Measurements from ENCODE around the gene NUP210L. TPM values are rescaled to one million over a fixed set of nuclear protein-coding genes. Genes with fewer than 3 reads are reported as not detected.

Gene NUP210L
- total and polyA plus RNA-seq, 9 of the 15 experiments (the other 6 are each of a cell fraction or from before 2014, with no cell fraction given), result 0.01 to 0.04 TPM; not detected in 7

DNA sequence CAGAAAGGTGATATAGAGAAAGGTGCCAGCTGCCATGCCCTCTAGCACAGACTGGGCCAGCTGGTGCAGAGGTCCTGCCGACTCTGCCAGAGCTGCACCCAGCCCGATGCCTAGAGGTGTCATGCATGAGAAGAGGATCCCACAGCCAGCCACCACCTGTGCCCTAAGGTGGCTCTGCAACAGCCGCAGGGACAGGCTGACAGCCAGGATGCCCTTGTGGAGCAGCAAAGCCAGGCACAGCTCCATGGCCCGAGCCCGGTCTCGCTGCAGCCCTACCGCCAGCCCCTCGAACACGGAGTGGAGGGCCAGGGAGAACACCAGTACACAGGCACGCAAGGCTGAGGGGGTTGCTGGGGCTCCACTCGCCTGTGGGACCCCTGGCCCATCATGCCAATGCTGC lies 194.7 kb downstream of the NUP210L start:
- Histone ChIP-seq H3K9me3 (replicated peaks; ENCODE audit: control insufficient read depth, insufficient read depth, low read depth, low read length) (no peaks in the 10 kb centered on the region), H3K9me1 (ENCODE audit: control insufficient read depth, insufficient read depth, low read length) (no peaks in the 10 kb centered on the region), H3K4me1 (replicated peaks in 1 of 2; ENCODE audit: control insufficient read depth in 2 of 2, insufficient read depth in 2 of 2, low read length in 2 of 2) (peaks cover 30 to 37% of the 10 kb centered on the region in 2 experiments), H2AFZ (ENCODE audit: low read depth, low read length) (no peak overlapping the region), H3K79me2 (ENCODE audit: control insufficient read depth, insufficient read depth, low read length) (peaks cover 69% of the 10 kb centered on the region), H3K27me3 (ENCODE audit: control insufficient read depth in 2 of 2, insufficient read depth in 2 of 2, low read length in 2 of 2) (no peaks in the 10 kb centered on the region), H3K27ac (ENCODE audit: extremely low read depth, low read depth, low read length) (no peak overlapping the region), H3K4me3 (no peak overlapping the region), H3K9ac (ENCODE audit: insufficient read depth in 1 of 2, low read depth in 2 of 2, low read length in 2 of 2) (peak overlapping the region in 1 of 2 experiments; percentile 46; a peak in 1 of 4 replicates), H3K36me3 (ENCODE audit: control insufficient read depth, insufficient read depth, low read length) (peaks cover 28% of the 10 kb centered on the region; the same call in 2 of the 3 replicates), H4K20me1 (replicated peaks; ENCODE audit: control insufficient read depth, insufficient read depth, low read length) (peaks cover 9% of the 10 kb centered on the region; the same call in 1 of the 2 replicates), H3K4me2 (ENCODE audit: insufficient read depth, low read length) (no peak overlapping the region; the same call in 1 of the 2 replicates)
- in situ Hi-C loops (cut with MboI), result no loop called here
- ATAC-seq (no peak), DNase-seq (ENCODE audit: extremely low read depth in 1 of 4, low spot score in 3 of 4) (no peak), FAIRE-seq (no peak)
- TF ChIP-seq RBFOX2 (IDR thresholded peaks at IDR 0.05; ENCODE audit: low read depth, low read length), result peak; percentile 38
- TF ChIP-seq POLR2G (IDR thresholded peaks at IDR 0.05; ENCODE audit: low read depth, low read length), result 0 out of 2 replicates have a peak, but pooled peaks have one; percentile 21
- no peak for TF ChIP-seq PHF21A (IDR thresholded peaks at IDR 0.05; ENCODE audit: borderline replicate concordance, low read depth)
- TF ChIP-seq FOXJ3 (CRISPR knock-in tag; IDR thresholded peaks at IDR 0.05), result no peak
- no peak for TF ChIP-seq HDAC1 (IDR thresholded peaks at IDR 0.05)
- 89% methylated on average over 11 of the region's 11 CpGs for WGBS (ENCODE audit: insufficient coverage, low coverage, missing lambda C conversion rate)
- BruUV-seq (replicated peaks), result no TSS peak
- ChIA-PET POLR2A (interaction anchor here (1.1 to 4.9 kb wide), 6 partner anchors 13 to 37 kb away, joined by 4 to 39 read pairs (median 10); partner anchors contain the start of genes DENND4B, GATAD2B, JTB and RPS27), CTCF (ENCODE audit: low intra/inter-chr PET ratio) (no interaction called here)
- intact Hi-C loops (cut with micrococcal nuclease), result no loop called here

DNA sequence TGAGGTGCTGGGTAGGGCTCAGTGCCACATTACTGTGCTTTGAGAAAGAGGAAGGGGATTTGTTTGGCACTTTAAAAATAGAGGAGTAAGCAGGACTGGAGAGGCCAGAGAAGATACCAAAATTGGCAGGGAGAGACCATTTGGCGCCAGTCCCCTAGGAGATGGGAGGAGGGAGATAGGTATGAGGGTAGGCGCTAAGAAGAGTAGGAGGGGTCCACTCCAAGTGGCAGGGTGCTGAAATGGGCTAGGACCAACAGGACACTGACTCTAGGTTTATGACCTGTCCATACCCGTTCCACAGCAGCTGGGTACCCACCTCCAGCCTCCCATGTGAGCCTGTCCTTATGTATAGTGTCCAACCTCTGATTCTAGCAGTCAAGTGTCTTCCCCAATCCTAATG lies 195.4 kb downstream of the NUP210L start:
- H3K79me2 ChIP-seq (ENCODE audit: control insufficient read depth, insufficient read depth, low read length), result peaks cover 70% of the 10 kb centered on the region
- DNase-seq (ENCODE audit: extremely low read depth in 1 of 4, low spot score in 3 of 4) (no peak), FAIRE-seq (no peak), ATAC-seq (no peak)
- H3K9ac ChIP-seq (ENCODE audit: insufficient read depth in 1 of 2, low read depth in 2 of 2, low read length in 2 of 2), result no peak overlapping the region
- H3K9me3 ChIP-seq (replicated peaks; ENCODE audit: control insufficient read depth, insufficient read depth, low read depth, low read length), result no peaks in the 10 kb centered on the region
- no peak overlapping the region for H3K4me2 ChIP-seq (ENCODE audit: insufficient read depth, low read length)
- in situ Hi-C loops (cut with MboI), result no loop called here
- peaks cover 9% of the 10 kb centered on the region; the same call in 1 of the 2 replicates for H4K20me1 ChIP-seq (replicated peaks; ENCODE audit: control insufficient read depth, insufficient read depth, low read length)
- peaks cover 30 to 33% of the 10 kb centered on the region in 2 experiments for H3K4me1 ChIP-seq (replicated peaks in 1 of 2; ENCODE audit: control insufficient read depth in 2 of 2, insufficient read depth in 2 of 2, low read length in 2 of 2)
- peaks cover 32% of the 10 kb centered on the region; the same call in 2 of the 3 replicates for H3K36me3 ChIP-seq (ENCODE audit: control insufficient read depth, insufficient read depth, low read length)
- WGBS (ENCODE audit: insufficient coverage, low coverage, missing lambda C conversion rate), result 77% methylated on average over 3 of the region's 3 CpGs
- POLR2A ChIA-PET, result interaction anchor here (1.1 to 4.9 kb wide), 7 partner anchors 8 to 36 kb away, joined by 3 to 39 read pairs (median 12); partner anchors contain the start of genes CREB3L4, DENND4B, GATAD2B and RPS27
- no peak overlapping the region for H2AFZ ChIP-seq (ENCODE audit: low read depth, low read length)
- H3K27me3 ChIP-seq (ENCODE audit: control insufficient read depth in 2 of 2, insufficient read depth in 2 of 2, low read length in 2 of 2), result no peaks in the 10 kb centered on the region
- CTCF ChIA-PET (ENCODE audit: low intra/inter-chr PET ratio), result no interaction called here
- H3K27ac ChIP-seq (ENCODE audit: extremely low read depth, low read depth, low read length), result peak overlapping the region; percentile 55; the same call in 2 of the 3 replicates
- intact Hi-C loops (cut with micrococcal nuclease), result no loop called here
- no peaks in the 10 kb centered on the region for H3K9me1 ChIP-seq (ENCODE audit: control insufficient read depth, insufficient read depth, low read length)
- no peak overlapping the region for H3K4me3 ChIP-seq
- no TSS peak for BruUV-seq (replicated peaks)
- no peak for TF ChIP-seq BDP1 (IDR thresholded peaks at IDR 0.05; ENCODE audit: insufficient read depth, insufficient read length)
- TF ChIP-seq PML (IDR thresholded peaks at IDR 0.05; ENCODE audit: low read length), result no peak
- TF ChIP-seq TSC22D4 (tag; IDR thresholded peaks at IDR 0.05), result no peak
- TF ChIP-seq, protein P1, sequence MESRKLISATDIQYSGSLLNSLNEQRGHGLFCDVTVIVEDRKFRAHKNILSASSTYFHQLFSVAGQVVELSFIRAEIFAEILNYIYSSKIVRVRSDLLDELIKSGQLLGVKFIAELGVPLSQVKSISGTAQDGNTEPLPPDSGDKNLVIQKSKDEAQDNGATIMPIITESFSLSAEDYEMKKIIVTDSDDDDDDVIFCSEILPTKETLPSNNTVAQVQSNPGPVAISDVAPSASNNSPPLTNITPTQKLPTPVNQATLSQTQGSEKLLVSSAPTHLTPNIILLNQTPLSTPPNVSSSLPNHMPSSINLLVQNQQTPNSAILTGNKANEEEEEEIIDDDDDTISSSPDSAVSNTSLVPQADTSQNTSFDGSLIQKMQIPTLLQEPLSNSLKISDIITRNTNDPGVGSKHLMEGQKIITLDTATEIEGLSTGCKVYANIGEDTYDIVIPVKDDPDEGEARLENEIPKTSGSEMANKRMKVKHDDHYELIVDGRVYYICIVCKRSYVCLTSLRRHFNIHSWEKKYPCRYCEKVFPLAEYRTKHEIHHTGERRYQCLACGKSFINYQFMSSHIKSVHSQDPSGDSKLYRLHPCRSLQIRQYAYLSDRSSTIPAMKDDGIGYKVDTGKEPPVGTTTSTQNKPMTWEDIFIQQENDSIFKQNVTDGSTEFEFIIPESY (CRISPR knock-in tag; IDR thresholded peaks at IDR 0.05), result peak; percentile 65; the same call in 1 of the 2 replicates
- no peak for TF ChIP-seq NONO (IDR thresholded peaks at IDR 0.05; ENCODE audit: low read depth in 2 of 2, low read length in 1 of 2)
- no peak for TF ChIP-seq ZFX (CRISPR knock-in tag; IDR thresholded peaks at IDR 0.05)

Measured in K562 (cell line).